Measurements from ENCODE around the gene UBE3C.

DNA sequence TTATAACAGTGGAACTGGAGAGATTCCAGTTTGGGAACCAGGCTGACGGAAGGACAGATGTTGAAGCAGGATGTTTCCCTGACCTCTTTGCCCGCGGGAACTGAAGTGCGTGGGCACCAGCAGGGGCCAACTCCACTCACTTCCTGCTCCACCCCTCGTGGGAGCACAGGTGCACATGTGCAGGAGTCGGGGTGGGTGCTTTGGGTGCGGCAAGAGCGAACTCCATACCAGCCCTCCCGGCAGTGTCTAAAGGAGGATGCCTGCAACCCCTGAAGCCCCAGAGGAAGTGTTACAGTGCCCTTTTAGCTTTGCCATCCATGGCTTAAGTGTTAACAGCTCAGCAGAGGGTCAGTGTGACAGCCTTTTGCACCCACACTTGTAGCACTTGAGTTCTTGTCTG is 27.4 kb upstream of the UBE3C start:
- TF ChIP-seq, protein P1, sequence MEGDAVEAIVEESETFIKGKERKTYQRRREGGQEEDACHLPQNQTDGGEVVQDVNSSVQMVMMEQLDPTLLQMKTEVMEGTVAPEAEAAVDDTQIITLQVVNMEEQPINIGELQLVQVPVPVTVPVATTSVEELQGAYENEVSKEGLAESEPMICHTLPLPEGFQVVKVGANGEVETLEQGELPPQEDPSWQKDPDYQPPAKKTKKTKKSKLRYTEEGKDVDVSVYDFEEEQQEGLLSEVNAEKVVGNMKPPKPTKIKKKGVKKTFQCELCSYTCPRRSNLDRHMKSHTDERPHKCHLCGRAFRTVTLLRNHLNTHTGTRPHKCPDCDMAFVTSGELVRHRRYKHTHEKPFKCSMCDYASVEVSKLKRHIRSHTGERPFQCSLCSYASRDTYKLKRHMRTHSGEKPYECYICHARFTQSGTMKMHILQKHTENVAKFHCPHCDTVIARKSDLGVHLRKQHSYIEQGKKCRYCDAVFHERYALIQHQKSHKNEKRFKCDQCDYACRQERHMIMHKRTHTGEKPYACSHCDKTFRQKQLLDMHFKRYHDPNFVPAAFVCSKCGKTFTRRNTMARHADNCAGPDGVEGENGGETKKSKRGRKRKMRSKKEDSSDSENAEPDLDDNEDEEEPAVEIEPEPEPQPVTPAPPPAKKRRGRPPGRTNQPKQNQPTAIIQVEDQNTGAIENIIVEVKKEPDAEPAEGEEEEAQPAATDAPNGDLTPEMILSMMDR (optimal IDR thresholded peaks at IDR 0.05 in 1 of 3, IDR thresholded peaks at IDR 0.05 in 1 of 3, conservative IDR thresholded peaks at IDR 0.05 in 1 of 3; ENCODE audit: extremely low read depth in 1 of 3, insufficient read depth in 2 of 3, low read length in 3 of 3), result no peak
- TF ChIP-seq EZH2 (IDR thresholded peaks at IDR 0.05; ENCODE audit: low read length), result no peak
